CD4-positive, alpha-beta T cell (primary cell): Measurements from ENCODE around the gene CASP10. TPM values are rescaled to one million over a fixed set of nuclear protein-coding genes. Genes with fewer than 3 reads are reported as not detected.

Source experiments
- ATAC-seq: fragments of 200-7000 bp; cut with Tn5 transposase; one replicate; pipeline ENCODE4 v1.10.0; 2022; ENCODE audit warnings: mild to moderate bottlenecking; ENCODE audit not compliant: poor library complexity
- CTCF ChIA-PET: fragments of 350-600 bp; sonication (Branson Sonifier 250); formaldehyde crosslinking; loops from one replicate; lab custom pipeline; 2021; ENCODE audit warnings: antibody characterized with exemption, inconsistent platforms; lab: Charles Lee
- POLR2A ChIA-PET: fragments of 350-600 bp; sonication (Branson Sonifier 250); formaldehyde crosslinking; loops from one replicate; lab custom pipeline; 2021; ENCODE audit warnings: antibody characterized with exemption, inconsistent platforms; lab: Charles Lee
- DNase-seq, 14 experiments: peaks; one replicate each; pipeline ENCODE4 v3.0.0-alpha.2; 2013 to 2020; ENCODE audit warnings: mixed read lengths in 2 of 14
- H3K27ac ChIP-seq, 2 donors: one replicate each; pipeline versions ENCODE4 v1.5.1 to v1.7.0; 2013; ENCODE audit warnings: low read length in 2 of 2, low read depth in 1 of 2, mild to moderate bottlenecking in 1 of 2
- H3K27me3 ChIP-seq, 2 experiments: 1 replicate in 1 of 2; 2 replicates in 1 of 2; pipeline versions ENCODE4 v1.6.1 to v1.7.0; 2013; ENCODE audit warnings: low read length in 2 of 2, control low read depth in 1 of 2, mild to moderate bottlenecking in 1 of 2, moderate library complexity in 1 of 2; ENCODE audit not compliant: insufficient read depth in 2 of 2, control insufficient read depth in 1 of 2
- H3K36me3 ChIP-seq: one replicate; pipeline ENCODE4 v1.6.1; 2013; ENCODE audit warnings: low read length, control low read depth; ENCODE audit not compliant: insufficient read depth
- H3K4me1 ChIP-seq: one replicate; pipeline ENCODE4 v1.6.1; 2013; ENCODE audit warnings: low read length, control low read depth; ENCODE audit not compliant: insufficient read depth
- H3K4me3 ChIP-seq: one replicate; pipeline ENCODE4 v1.5.1; 2013; ENCODE audit warnings: mild to moderate bottlenecking, low read length, moderate library complexity
- H3K9me3 ChIP-seq, 2 experiments: 1 replicate in 1 of 2; 2 replicates in 1 of 2; pipeline versions ENCODE4 v1.6.1 to v1.7.0; 2013; ENCODE audit warnings: low read length in 2 of 2, mild to moderate bottlenecking in 2 of 2, control low read depth in 1 of 2, moderate library complexity in 1 of 2; ENCODE audit not compliant: control insufficient read depth in 1 of 2, insufficient read depth in 1 of 2
- H3K27ac Mint-ChIP-seq: one replicate; pipeline ENCODE4 v1.8.0; 2020; ENCODE audit warnings: mixed read lengths
- H3K27me3 Mint-ChIP-seq: one replicate; pipeline ENCODE4 v1.8.0; 2021; ENCODE audit warnings: mixed read lengths
- H3K36me3 Mint-ChIP-seq: one replicate; pipeline ENCODE4 v1.8.0; 2021; ENCODE audit warnings: low read depth, mixed read lengths
- H3K4me1 Mint-ChIP-seq: one replicate; pipeline ENCODE4 v1.8.0; 2021; ENCODE audit warnings: low read depth, mixed read lengths
- H3K4me3 Mint-ChIP-seq: one replicate; pipeline ENCODE4 v1.8.0; 2020; ENCODE audit warnings: mild to moderate bottlenecking, mixed read lengths
- H3K9me3 Mint-ChIP-seq: one replicate; pipeline ENCODE4 v1.8.0; 2020; ENCODE audit warnings: mixed read lengths
- CTCF ChIP-seq: fragments of 200-600 bp; IDR thresholded peaks from one replicate; pipeline ENCODE4 v1.8.0; 2022; ENCODE audit warnings: antibody characterized with exemption, mild to moderate bottlenecking
- intact Hi-C, 2 experiments: fragments of 100-400 bp; cut with DNase I in 1 of 2; cut with micrococcal nuclease in 1 of 2; formaldehyde crosslinking; loops; one replicate each; pipeline versions ENCODE4 v1.15.1 to v1.9.0; 2023 to 2025; cut with DNase I, micrococcal nuclease
- total RNA-seq, 174 experiments: library from RNA in 2 of 174; stranded (reverse) in 2 of 174; gene quantifications; one replicate each; pipeline ENCODE4 v1.2.3 and lab custom pipeline; 2021 to 2026

The CASP10 gene
- total RNA-seq, 2 experiments from 2014 or later, result 12.6 to 13.7 TPM

GRCh38 chr2:201228912-201229290 lies 46.0 kb downstream of the CASP10 start:
- Histone ChIP-seq H3K27ac (no peak overlapping the region), H3K4me3 (no peak overlapping the region), H3K36me3 (no peaks in the 10 kb centered on the region), H3K4me1 (peaks cover 27% of the 10 kb centered on the region), H3K9me3 (no peaks in the 10 kb centered on the region), H3K27me3 (no peaks in the 10 kb centered on the region)
- Mint-ChIP-seq H3K36me3 (peaks cover 5% of the 10 kb centered on the region), H3K27ac (peak overlapping the region; percentile 79), H3K27me3 (no peaks in the 10 kb centered on the region), H3K4me1 (peaks cover 59% of the 10 kb centered on the region), H3K9me3 (no peaks in the 10 kb centered on the region), H3K4me3 (no peak overlapping the region)
- CTCF ChIA-PET, result interaction anchor here (0.8 to 2.0 kb wide), 3 partner anchors 46 to 51 kb away, joined by 5 to 9 read pairs (median 5); partner anchors contain the start of gene CASP10
- POLR2A ChIA-PET, result interaction anchor here (0.6 kb wide), 1 partner anchor 121 kb away, joined by 3 read pairs; no protein-coding TSS in a partner anchor
- no peak for TF ChIP-seq CTCF
- intact Hi-C loops, result no loop called here
- ATAC-seq (no peak), DNase-seq (peak in 4 of 14 experiments; percentile 9 to 36 (median 31))

- H3K27me3 Mint-ChIP-seq, result no peaks in the 10 kb centered on the region
- POLR2A ChIA-PET, result interaction anchor here (0.5 to 3.3 kb wide), 31 partner anchors 9 to 549 kb away, joined by 3 to 120 read pairs (median 7); partner anchors contain the start of genes ALS2, CASP10, CASP8 and CFLAR
- peak; percentile 85 for TF ChIP-seq CTCF
- H3K27ac ChIP-seq, result no peak overlapping the region
- peak overlapping the region; percentile 97 for H3K4me3 Mint-ChIP-seq
- H3K4me1 Mint-ChIP-seq, result peaks cover 70% of the 10 kb centered on the region
- peak overlapping the region; percentile 4 for H3K4me3 ChIP-seq
- peak; percentile 51 for ATAC-seq
- no peaks in the 10 kb centered on the region for H3K36me3 ChIP-seq
- peak; percentile 78 to 97 (median 88) for DNase-seq
- intact Hi-C loops, result loop anchor here (1.0 to 10.0 kb wide), 13 partner anchors 19 to 945 kb away; partner anchors contain the start of genes TMEM237 (in 2 of the 2), ALS2 (in 1 of the 2), CASP10 (in 1 of the 2) and CFLAR (in 1 of the 2)
- H3K9me3 Mint-ChIP-seq, result no peaks in the 10 kb centered on the region
- H3K36me3 Mint-ChIP-seq, result peaks cover 23% of the 10 kb centered on the region
- H3K27ac Mint-ChIP-seq, result peak overlapping the region; percentile 95
- peaks cover 36% of the 10 kb centered on the region for H3K4me1 ChIP-seq
- no peaks in the 10 kb centered on the region for H3K9me3 ChIP-seq
- H3K27me3 ChIP-seq, result no peaks in the 10 kb centered on the region
- CTCF ChIA-PET, result interaction anchor here (0.6 to 4.5 kb wide), 64 partner anchors 11 to 519 kb away, joined by 3 to 105 read pairs (median 5); partner anchors contain the start of genes BZW1, CASP10, CASP8 and CLK1
Measured at GRCh38 chr2:201231781-201232466, 49.0 kb downstream of the CASP10 start.

GRCh38 chr2:201232467-201232815 lies 49.5 kb downstream of the CASP10 start:
- Histone ChIP-seq H3K4me1 (peaks cover 39% of the 10 kb centered on the region), H3K27me3 (no peaks in the 10 kb centered on the region), H3K9me3 (no peaks in the 10 kb centered on the region), H3K27ac (peak overlapping the region in 1 of 2 donors; percentile 86), H3K36me3 (peaks cover 2% of the 10 kb centered on the region), H3K4me3 (no peak overlapping the region)
- no peaks in the 10 kb centered on the region for H3K9me3 Mint-ChIP-seq
- no peaks in the 10 kb centered on the region for H3K27me3 Mint-ChIP-seq
- DNase-seq, result no peak
- peaks cover 73% of the 10 kb centered on the region for H3K4me1 Mint-ChIP-seq
- H3K27ac Mint-ChIP-seq, result peak overlapping the region; percentile 95
- ATAC-seq, result no peak
- peak overlapping the region; percentile 97 for H3K4me3 Mint-ChIP-seq
- no peak for TF ChIP-seq CTCF
- ChIA-PET CTCF (interaction anchor here (0.6 to 4.5 kb wide), 59 partner anchors 11 to 519 kb away, joined by 3 to 105 read pairs (median 5); partner anchors contain the start of genes BZW1, CASP10, CASP8 and CLK1), POLR2A (interaction anchor here (0.6 to 3.3 kb wide), 32 partner anchors 9 to 548 kb away, joined by 3 to 120 read pairs (median 7); partner anchors contain the start of genes ALS2, CASP10, CASP8 and CFLAR)
- intact Hi-C loops, result loop anchor here (1.0 to 10.0 kb wide), 13 partner anchors 20 to 945 kb away; partner anchors contain the start of genes TMEM237 (in 2 of the 2), ALS2 (in 1 of the 2), CASP10 (in 1 of the 2) and CFLAR (in 1 of the 2)
- H3K36me3 Mint-ChIP-seq, result peaks cover 23% of the 10 kb centered on the region
